ENCODE measurements around the gene DCAF7.

Gene DCAF7, protein sequence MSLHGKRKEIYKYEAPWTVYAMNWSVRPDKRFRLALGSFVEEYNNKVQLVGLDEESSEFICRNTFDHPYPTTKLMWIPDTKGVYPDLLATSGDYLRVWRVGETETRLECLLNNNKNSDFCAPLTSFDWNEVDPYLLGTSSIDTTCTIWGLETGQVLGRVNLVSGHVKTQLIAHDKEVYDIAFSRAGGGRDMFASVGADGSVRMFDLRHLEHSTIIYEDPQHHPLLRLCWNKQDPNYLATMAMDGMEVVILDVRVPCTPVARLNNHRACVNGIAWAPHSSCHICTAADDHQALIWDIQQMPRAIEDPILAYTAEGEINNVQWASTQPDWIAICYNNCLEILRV

DNA sequence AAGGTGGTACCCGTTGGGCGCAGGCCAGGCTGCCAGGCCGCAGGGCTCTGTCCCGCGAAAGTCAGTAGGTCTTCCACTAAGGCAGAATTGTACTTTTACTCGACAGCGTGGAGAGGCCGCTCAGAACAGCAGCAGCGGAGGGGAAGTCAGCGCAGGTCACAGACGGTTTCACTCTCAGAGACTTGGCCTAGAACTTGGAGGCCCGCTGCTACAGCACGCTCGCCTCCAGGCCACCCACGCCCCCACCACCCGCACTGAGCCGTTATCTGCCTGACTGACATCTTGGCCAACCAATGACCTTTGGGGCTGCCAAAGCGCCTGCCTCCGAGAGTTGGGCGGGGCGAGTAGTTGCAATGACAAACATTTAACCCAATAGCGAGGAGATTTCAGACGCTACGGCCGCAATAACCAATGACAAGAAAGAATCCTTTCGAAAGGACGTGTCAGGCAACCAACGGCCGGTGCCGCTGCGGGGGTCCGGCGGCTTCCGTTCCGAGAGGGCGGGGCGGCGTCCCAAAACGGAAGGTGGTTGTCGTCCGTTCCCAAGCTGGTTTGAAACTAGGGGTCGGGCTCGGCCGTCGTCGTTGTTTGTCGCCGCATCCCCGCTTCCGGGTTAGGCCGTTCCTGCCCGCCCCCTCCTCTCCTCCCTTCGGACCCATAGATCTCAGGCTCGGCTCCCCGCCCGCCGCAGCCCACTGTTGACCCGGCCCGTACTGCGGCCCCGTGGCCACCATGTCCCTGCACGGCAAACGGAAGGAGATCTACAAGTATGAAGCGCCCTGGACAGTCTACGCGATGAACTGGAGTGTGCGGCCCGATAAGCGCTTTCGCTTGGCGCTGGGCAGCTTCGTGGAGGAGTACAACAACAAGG, at the start of gene DCAF7:
Gene DCAF7, plus strand, starts transcription at position 532 of the 871 bp plus-strand sequence. Its CDS starts 201 bp downstream, at position 733.
- Histone ChIP-seq H3K27me3 (ENCODE audit: insufficient read depth, low read length) (no peaks in the 10 kb centered on the region), H3K9me3 (ENCODE audit: insufficient read depth, low read depth, low read length) (no peaks in the 10 kb centered on the region), H3K4me3 (ENCODE audit: low read length) (peak within 1 kb of the TSS; percentile 94), H3K27ac (ENCODE audit: low read length) (peak within 1 kb of the TSS; percentile 84), H3K9ac (ENCODE audit: low read depth, low read length) (peak within 1 kb of the TSS; percentile 97), H3K4me1 (ENCODE audit: insufficient read depth, low read length) (peaks cover 9% of the 10 kb centered on the region), H3K36me3 (ENCODE audit: insufficient read depth, low read depth, low read length) (no peaks in the 10 kb centered on the region; the same call in 1 of the 2 replicates)

DNA sequence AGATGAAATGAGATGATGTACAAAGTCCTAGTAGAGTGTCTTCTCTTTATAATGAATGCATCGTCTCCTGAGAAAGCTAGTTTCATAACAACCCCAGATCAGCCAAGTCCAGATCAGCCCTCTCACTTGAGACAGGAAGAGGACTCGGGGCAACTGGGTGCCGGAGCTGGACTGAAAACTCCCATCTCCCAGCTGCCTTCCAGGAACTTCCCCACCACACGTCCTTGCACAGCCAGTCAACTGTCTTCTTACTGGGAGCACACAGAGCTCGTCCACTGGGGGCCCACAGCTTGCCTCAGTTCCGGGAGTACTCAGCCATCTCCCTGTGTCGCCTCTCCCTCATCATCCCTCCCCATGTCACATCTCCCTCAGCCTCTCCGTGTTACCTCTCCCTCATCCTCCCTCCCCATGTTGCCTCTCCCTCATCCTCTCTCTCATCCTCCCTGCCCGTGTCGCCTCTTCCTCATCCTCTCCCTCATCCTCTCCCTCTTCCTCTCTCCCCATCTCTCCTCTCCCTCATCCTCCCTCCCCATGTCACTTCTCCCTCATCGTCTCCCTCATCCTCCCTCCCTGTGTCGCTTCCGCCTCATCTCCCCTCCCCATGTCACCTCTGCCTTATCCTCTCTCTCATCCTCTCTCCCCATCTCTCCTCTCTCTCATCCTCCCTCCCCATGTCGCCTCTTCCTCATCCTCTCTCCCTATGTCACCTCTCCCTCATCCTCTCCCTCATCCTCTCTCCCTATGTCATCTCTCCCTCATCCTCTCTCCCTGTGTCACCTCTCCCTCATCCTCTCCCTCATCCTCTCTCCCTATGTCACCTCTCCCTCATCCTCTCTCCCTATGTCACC, 49.5 kb upstream of the DCAF7 start:
- H3K9me3 ChIP-seq (ENCODE audit: insufficient read depth, low read depth, low read length) = no peaks in the 10 kb centered on the region
- no peak overlapping the region for H3K9ac ChIP-seq (ENCODE audit: low read depth, low read length)
- peaks cover 6% of the 10 kb centered on the region; the same call in 1 of the 2 replicates for H3K4me1 ChIP-seq (ENCODE audit: insufficient read depth, low read length)
- no peak overlapping the region for H3K27ac ChIP-seq (ENCODE audit: low read length)
- no peaks in the 10 kb centered on the region for H3K36me3 ChIP-seq (ENCODE audit: insufficient read depth, low read depth, low read length)
- H3K4me3 ChIP-seq (ENCODE audit: low read length) = no peak overlapping the region
- peaks cover 10% of the 10 kb centered on the region; the same call in 1 of the 2 replicates for H3K27me3 ChIP-seq (ENCODE audit: insufficient read depth, low read length)

DNA sequence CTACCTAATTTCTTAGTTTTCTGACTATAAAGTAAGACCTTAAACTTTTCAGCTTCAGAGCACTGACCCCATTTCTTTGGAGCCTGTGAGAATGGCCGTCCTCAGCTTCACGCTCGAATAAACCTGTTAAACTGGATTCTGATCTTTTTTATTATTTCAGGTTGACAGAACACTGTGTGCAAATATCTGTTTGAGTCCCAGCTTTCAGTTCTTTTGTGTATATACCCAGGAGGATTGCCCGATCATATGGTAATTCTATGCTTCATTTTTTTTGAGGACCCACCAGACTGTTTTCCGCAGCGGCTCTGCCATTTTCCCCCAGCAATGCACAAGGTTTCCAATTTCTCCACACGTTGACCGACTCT, 47.0 kb upstream of the DCAF7 start:
- no peak overlapping the region for H3K9ac ChIP-seq (ENCODE audit: low read depth, low read length)

DNA sequence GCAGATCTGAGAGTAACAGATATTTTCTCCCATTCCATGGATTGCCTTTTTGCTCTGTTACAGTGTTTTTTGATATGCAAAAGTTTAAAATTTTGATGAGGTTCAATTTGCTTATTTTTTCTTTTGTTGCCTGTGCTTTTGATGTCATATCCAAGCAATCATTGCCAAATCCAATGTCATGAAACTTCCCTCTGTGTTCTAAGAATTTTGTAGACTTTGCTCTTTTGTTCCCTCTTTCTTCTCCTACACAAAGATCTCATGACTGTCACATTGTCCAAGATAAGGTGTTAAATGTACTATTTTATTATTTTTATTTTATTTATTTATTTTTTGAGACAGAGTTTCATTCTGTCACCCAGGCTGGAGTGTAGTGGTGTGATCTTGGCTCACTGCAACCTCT, 46.0 kb upstream of the DCAF7 start:
- no peak overlapping the region for H3K4me3 ChIP-seq (ENCODE audit: low read length)

More for the DNA sequence above, 47.0 kb upstream of the DCAF7 start:
- H3K4me3 ChIP-seq (ENCODE audit: low read length) = no peak overlapping the region
- no peak overlapping the region for H3K27ac ChIP-seq (ENCODE audit: low read length)
- H3K4me1 ChIP-seq (ENCODE audit: insufficient read depth, low read length) = no peaks in the 10 kb centered on the region
- H3K9me3 ChIP-seq (ENCODE audit: insufficient read depth, low read depth, low read length) = no peaks in the 10 kb centered on the region
- H3K36me3 ChIP-seq (ENCODE audit: insufficient read depth, low read depth, low read length) = no peaks in the 10 kb centered on the region
- peaks cover 10% of the 10 kb centered on the region; the same call in 1 of the 2 replicates for H3K27me3 ChIP-seq (ENCODE audit: insufficient read depth, low read length)

DNA sequence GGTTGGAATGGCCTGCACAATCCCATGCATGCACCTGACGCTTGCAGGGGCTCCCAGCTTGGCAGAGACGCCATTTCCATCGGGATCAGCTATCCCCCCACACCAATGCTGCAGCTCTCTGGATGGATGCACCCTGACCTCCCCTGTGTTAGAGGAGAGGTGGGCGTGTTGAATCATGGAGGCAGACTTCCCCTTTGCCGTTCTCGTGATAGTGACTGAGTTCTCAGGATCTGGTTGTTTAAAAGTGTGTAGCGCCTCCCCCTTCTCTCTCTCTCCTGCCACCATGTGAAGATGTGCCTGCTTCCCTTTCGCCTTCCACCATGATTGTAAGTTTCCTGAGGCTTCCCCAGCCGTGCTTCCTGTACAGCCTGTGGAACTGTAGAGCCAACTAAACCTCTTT, 44.9 kb upstream of the DCAF7 start:
- Histone ChIP-seq H3K36me3 (ENCODE audit: insufficient read depth, low read depth, low read length) (no peaks in the 10 kb centered on the region), H3K4me1 (ENCODE audit: insufficient read depth, low read length) (no peaks in the 10 kb centered on the region), H3K9me3 (ENCODE audit: insufficient read depth, low read depth, low read length) (no peaks in the 10 kb centered on the region), H3K27me3 (ENCODE audit: insufficient read depth, low read length) (peaks cover 10% of the 10 kb centered on the region; the same call in 1 of the 2 replicates), H3K9ac (ENCODE audit: low read depth, low read length) (no peak overlapping the region), H3K4me3 (ENCODE audit: low read length) (no peak overlapping the region), H3K27ac (ENCODE audit: low read length) (no peak overlapping the region)

More for the DNA sequence above, 46.0 kb upstream of the DCAF7 start:
- Histone ChIP-seq H3K9ac (ENCODE audit: low read depth, low read length) (no peak overlapping the region), H3K27me3 (ENCODE audit: insufficient read depth, low read length) (peaks cover 10% of the 10 kb centered on the region; the same call in 1 of the 2 replicates), H3K27ac (ENCODE audit: low read length) (no peak overlapping the region), H3K4me1 (ENCODE audit: insufficient read depth, low read length) (no peaks in the 10 kb centered on the region), H3K36me3 (ENCODE audit: insufficient read depth, low read depth, low read length) (no peaks in the 10 kb centered on the region), H3K9me3 (ENCODE audit: insufficient read depth, low read depth, low read length) (no peaks in the 10 kb centered on the region)

DNA sequence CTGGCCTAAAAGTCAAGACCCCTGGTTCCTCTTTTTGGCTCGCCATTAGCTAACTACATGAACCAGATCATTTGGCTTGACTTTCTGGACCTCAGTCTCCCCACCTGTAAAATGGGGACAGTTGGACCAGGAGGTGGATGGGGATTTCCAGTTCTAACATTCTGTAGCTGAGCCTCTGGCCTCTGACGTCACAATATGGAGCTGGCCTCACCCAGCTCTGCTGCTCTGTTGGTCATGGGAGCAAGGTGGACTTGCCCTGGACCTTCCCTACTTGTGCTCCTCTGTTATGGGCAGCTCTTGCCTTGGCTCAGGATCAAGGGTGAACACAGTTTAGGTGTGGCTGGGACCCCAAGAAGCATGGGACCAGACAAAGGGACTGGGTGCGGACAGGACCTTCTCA, 43.6 kb upstream of the DCAF7 start:
- Histone ChIP-seq H3K27me3 (ENCODE audit: insufficient read depth, low read length) (peaks cover under 1% of the 10 kb centered on the region; the same call in 1 of the 2 replicates), H3K4me1 (ENCODE audit: insufficient read depth, low read length) (no peaks in the 10 kb centered on the region), H3K9me3 (ENCODE audit: insufficient read depth, low read depth, low read length) (no peaks in the 10 kb centered on the region), H3K4me3 (ENCODE audit: low read length) (no peak overlapping the region), H3K9ac (ENCODE audit: low read depth, low read length) (no peak overlapping the region), H3K27ac (ENCODE audit: low read length) (no peak overlapping the region), H3K36me3 (ENCODE audit: insufficient read depth, low read depth, low read length) (no peaks in the 10 kb centered on the region)

DNA sequence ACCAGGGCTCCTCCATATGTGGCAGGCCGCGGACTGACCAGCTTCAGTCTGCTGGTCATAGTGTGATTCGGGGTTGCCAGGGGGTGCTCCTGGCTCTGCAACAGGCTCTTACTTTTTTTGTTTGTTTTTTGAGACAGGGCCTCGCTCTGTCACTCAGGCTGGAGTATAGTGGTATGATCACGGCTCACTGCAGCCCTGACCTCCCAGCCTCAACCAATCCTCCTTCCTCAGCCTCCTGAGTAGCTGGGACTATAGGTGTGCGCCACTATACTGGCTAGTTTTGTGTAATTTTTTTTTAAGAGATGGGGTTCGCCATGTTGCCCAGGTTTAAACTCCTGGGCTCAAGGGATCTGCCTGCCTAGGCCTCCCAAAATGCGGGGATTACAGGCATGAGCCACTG, 38.9 kb upstream of the DCAF7 start:
- Histone ChIP-seq H3K9ac (ENCODE audit: low read depth, low read length) (no peak overlapping the region), H3K9me3 (ENCODE audit: insufficient read depth, low read depth, low read length) (no peaks in the 10 kb centered on the region), H3K27ac (ENCODE audit: low read length) (no peak overlapping the region), H3K27me3 (ENCODE audit: insufficient read depth, low read length) (no peaks in the 10 kb centered on the region), H3K4me1 (ENCODE audit: insufficient read depth, low read length) (no peaks in the 10 kb centered on the region), H3K4me3 (ENCODE audit: low read length) (no peak overlapping the region), H3K36me3 (ENCODE audit: insufficient read depth, low read depth, low read length) (no peaks in the 10 kb centered on the region)

DNA sequence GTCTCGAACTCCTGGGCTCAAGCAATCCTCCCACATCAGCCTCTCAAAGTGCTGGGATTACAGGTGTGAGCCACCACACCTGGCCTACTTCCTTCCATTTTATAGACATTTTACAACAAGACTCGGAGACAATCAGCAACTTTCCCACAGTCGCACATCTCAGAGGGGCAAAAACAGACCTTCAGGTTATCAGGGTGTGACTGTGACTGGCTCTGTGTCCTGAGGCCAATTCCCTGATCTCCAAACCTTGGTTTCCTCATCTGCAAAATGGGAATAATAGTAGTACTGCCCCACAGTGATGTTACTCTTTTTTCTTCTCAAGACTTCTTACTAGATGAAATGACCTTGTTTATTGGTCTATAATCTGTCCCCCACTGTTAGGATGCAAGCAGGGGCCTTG, 37.9 kb upstream of the DCAF7 start:
- H3K4me1 ChIP-seq (ENCODE audit: insufficient read depth, low read length) = no peaks in the 10 kb centered on the region
- no peaks in the 10 kb centered on the region for H3K27me3 ChIP-seq (ENCODE audit: insufficient read depth, low read length)
- H3K4me3 ChIP-seq (ENCODE audit: low read length) = no peak overlapping the region
- no peak overlapping the region for H3K27ac ChIP-seq (ENCODE audit: low read length)
- no peaks in the 10 kb centered on the region for H3K36me3 ChIP-seq (ENCODE audit: insufficient read depth, low read depth, low read length)
- no peaks in the 10 kb centered on the region for H3K9me3 ChIP-seq (ENCODE audit: insufficient read depth, low read depth, low read length)
- H3K9ac ChIP-seq (ENCODE audit: low read depth, low read length) = no peak overlapping the region

DNA sequence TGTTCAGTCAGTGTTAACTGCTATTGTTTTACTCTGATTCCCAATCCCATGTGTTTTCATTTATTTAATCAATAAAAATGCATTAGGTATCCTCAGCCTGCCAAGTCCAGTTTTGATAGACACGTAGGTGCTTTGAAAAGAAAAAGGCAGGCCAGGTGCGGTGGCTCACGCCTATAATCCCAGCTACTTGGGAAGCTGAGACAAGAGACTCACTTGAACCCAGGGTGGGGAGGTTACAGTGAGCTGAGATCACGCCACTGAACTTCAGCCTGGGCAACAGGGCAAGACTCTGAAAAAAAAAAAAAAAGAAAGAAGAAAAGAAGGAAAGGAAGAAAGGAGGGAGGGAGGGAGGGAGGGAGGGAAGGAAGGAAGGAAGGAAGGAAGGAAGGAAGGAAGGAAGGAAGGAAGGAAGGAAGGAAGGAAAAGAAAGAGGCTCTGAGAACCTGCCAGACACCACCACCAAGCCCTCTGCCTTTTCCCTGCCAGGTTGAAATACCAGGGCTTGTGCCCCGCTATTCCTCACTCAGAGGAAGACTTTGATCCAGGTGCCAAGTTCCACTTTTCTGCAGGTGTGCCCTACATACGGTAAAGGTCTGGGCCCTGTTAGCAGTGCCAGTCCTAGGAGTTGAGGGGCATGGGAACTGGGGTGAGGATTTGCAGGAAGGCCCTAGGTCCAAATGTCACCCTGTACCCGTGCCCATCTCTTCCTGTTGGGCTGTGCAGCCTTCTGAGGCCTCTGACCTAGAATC, 37.2 kb upstream of the DCAF7 start:
- H3K4me1 ChIP-seq (ENCODE audit: insufficient read depth, low read length) = no peaks in the 10 kb centered on the region
- no peak overlapping the region for H3K4me3 ChIP-seq (ENCODE audit: low read length)
- no peak overlapping the region for H3K27ac ChIP-seq (ENCODE audit: low read length)
- no peaks in the 10 kb centered on the region for H3K9me3 ChIP-seq (ENCODE audit: insufficient read depth, low read depth, low read length)
- H3K36me3 ChIP-seq (ENCODE audit: insufficient read depth, low read depth, low read length) = no peaks in the 10 kb centered on the region
- no peaks in the 10 kb centered on the region; the same call in 1 of the 2 replicates for H3K27me3 ChIP-seq (ENCODE audit: insufficient read depth, low read length)
- no peak overlapping the region for H3K9ac ChIP-seq (ENCODE audit: low read depth, low read length)

DNA sequence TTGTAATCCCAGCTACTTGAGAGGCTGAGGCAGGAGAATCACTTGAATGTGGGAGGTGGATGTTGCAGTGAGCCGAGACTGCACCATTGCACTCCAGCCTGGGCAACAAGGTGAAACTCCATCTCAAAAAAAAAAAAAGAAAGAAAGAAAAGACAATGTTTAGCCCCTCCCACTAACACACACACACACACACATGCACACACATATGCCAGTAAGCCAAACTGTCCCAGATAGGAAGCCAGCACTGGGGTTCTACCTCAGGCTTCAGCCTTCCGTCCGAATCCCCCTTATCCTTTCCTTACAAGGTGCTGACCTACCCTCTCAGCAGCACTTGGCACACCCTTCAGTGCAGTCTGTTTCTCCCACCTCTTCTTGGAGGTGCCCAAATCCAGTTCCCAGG, 35.8 kb upstream of the DCAF7 start:
- H3K4me3 ChIP-seq (ENCODE audit: low read length) = no peak overlapping the region
- no peaks in the 10 kb centered on the region for H3K4me1 ChIP-seq (ENCODE audit: insufficient read depth, low read length)
- no peaks in the 10 kb centered on the region for H3K9me3 ChIP-seq (ENCODE audit: insufficient read depth, low read depth, low read length)
- H3K27me3 ChIP-seq (ENCODE audit: insufficient read depth, low read length) = no peaks in the 10 kb centered on the region; the same call in 1 of the 2 replicates
- no peak overlapping the region for H3K9ac ChIP-seq (ENCODE audit: low read depth, low read length)
- no peaks in the 10 kb centered on the region for H3K36me3 ChIP-seq (ENCODE audit: insufficient read depth, low read depth, low read length)
- no peak overlapping the region for H3K27ac ChIP-seq (ENCODE audit: low read length)

DNA sequence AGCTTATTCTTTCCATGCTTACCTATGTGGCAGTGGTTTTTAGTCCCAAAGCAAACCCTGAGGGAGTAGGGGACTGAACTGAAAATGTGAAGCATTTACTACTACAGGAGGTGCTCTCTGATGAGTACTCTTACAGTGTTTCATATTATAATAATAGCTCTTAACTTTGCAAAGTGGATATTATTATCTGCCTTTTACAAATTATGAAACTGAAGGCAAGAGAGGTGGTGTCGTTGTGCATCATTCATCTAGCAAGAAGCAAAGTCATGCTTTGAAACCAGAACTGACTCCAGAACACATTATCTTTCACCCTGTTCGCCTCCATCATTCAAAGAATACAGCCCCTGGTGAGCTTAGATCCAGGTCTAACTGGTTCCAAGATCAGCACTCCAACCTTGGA, 35.3 kb upstream of the DCAF7 start:
- H3K9ac ChIP-seq (ENCODE audit: low read depth, low read length) = no peak overlapping the region
- no peaks in the 10 kb centered on the region for H3K9me3 ChIP-seq (ENCODE audit: insufficient read depth, low read depth, low read length)
- no peak overlapping the region for H3K4me3 ChIP-seq (ENCODE audit: low read length)
- no peaks in the 10 kb centered on the region for H3K4me1 ChIP-seq (ENCODE audit: insufficient read depth, low read length)
- H3K27ac ChIP-seq (ENCODE audit: low read length) = no peak overlapping the region
- no peaks in the 10 kb centered on the region for H3K36me3 ChIP-seq (ENCODE audit: insufficient read depth, low read depth, low read length)
- H3K27me3 ChIP-seq (ENCODE audit: insufficient read depth, low read length) = no peaks in the 10 kb centered on the region; the same call in 1 of the 2 replicates

Data from iPS-20b (cell line).